ENCODE data around the gene PTGER3. TPM values are rescaled to one million over a fixed set of nuclear protein-coding genes. Genes with fewer than 3 reads are reported as not detected.

PTGER3 gene
- polyA plus RNA-seq, 10 donors = 0.69 to 4.4 (median 1.8) TPM

DNA sequence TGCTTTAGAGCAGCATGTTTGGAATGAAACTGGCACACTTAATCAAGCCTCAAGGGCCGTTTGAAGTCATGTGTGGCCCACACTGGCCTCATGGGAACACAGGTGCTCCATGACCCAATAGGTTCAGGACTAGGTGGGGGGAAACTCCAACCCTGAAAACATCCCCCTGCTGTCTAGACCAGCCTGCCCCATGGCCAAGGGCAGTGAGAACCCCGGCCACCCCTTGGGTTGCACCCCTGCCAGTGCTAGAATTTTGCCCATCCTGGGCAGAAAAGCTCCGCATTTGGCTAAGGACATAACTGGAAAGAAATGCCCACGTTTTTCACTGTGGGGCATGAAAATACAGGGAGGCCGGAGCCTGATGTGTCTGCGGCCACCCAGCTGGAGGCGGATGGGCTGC, 6.1 kb upstream of the PTGER3 start:
- no peak for DNase-seq

DNA sequence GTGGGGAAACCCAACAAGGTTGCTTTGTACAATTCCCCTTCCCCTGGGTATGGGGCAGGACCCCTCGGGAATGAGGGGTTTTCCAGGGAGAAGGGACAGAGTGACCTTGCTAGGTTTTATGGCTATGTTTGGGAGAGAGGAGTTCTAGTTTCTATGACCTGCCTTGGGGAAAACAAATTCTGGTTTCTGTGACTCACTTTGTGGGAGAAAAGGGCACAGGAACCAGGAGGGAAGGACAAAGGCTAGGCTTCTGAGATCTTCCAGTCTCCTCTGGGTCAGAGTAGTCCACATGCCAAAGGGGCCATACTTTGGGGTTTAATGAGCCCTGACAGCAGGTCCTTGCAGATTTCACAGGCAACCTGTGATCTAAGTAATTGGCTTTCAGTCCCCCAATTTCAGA, 5.5 kb upstream of the PTGER3 start:
- DNase-seq = no peak

DNA sequence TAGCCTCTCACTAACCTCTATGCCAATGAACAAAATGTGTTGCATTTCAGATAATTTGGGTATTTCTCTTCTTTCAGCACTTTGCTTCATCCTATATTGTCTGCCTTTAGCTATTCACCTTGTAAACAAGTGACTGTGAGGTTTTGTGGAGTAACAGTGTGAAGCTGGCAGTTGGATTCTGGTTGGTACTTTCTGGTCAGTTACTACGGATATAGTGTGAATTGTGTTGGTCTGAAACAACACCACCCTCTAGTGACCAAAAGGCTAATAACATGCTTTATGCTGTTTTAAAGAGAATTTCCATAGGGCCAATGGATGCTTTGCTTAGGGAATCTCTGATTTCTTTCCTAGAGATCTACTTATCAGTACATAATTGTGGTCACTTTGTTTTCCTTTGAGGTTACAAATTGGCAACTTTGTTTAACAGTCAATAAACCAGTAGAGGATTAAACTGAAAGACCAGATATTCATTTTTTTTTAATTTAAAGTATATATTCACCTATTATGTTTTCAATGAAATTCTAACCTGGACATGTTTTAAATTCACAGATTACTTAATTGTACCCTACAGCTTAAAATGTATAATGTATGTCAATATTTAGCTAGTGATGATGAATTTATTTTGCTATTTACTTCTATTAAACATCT, 2.5 kb upstream of the PTGER3 start:
- peak; percentile 59 to 87 (median 81) for DNase-seq

DNA sequence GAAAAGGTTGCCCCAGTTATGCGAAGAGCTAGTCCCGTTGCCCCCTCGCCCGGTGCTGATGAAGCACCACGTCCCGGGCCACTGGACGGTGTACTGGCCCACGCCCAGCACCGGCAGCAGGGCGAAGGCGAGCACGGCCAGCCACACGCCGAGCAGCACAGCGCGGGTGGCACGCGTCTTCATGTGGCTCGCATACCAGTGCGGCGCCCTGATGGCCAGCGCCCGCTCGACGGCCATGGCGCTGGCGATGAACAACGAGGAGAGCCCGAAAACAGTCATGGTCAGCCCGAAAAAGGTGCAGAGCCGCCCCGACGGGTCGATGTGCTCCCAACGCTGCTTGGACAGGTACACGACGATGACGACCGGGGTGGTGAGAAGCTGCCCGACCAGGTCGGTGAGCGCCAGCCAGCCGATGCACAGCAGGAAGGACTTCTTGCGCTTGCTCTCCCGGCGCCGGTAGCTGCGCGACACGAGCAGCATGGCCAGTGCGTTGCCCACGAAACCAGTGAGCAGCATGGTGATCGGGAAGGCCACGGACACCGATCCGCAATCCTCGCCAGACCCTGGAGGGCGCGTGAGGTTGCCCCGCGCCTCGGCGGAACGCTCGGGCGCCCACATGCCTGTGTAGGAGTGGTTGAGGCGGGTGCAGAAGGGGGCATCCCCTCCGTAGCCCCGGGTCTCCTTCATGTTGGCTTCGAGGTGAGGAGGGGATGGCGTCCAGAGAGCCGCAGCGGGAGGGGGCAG, 553 bp downstream of the PTGER3 start:
- peak in 1 of 3 donors; percentile 67 for DNase-seq

DNA sequence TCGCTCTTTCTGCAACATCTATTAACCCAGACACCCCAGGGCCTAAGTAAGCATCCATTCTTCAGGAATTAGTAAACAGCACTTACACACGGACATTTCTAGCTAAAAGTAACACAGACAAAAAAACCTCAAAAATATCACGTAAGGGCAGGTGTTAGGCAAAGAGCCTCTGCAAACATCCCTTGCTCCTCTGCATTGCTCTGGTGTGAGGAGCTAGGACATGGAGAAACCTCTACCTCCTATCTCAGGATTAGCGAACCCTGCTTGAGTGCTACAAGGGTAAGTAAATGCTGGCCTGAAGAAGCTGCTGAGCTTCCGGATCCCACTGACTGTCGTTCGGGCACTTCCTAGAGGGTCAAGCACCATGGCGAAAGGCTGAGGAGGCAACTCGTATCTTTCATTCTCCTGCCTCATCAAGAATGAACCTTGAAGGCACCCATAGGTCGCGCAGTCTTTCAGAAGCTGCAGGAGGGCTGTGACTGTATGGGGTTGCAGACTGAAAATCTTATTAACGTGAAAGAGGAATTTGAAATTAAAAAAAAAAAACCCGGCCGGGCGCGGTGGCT, 2.1 kb downstream of the PTGER3 start:
- DNase-seq = no peak

DNA sequence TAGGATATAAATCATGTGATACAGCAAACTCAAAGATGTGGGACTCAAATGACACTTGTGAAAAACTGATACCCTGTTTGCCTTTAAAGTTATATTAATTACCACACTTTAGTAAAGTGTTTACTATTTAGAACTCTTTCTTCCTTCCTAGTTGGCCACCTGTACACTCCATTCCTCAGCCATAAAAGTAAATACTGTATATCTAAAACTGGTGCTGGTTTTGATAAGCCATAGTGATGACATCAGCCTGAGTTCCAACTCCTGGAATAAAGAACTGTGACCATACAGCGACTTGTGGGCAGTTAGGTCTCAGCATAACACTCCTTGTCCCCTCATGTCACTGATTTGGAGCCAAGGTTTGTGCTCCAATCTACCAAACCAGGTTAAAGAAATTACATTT, 2.8 kb downstream of the PTGER3 start:
- DNase-seq = no peak

DNA sequence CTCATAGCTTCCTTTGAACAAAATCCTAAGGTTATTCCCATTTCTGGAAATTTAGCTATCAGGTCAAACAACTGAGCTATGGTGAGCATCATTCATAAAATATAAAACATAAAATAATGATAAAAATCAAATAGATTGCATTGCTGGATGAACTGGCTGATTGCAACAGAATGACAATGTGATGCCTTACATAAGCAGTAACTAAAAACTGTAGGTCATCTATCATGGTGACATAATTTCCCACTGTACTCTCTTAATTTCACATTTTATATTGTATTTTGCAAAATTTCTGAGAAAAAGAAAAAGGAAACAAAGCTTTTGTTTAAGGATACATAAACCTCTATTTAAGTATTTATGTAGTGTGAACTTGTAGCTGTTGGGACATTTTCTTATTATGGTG, 4.6 kb downstream of the PTGER3 start:
- DNase-seq = no peak

DNA sequence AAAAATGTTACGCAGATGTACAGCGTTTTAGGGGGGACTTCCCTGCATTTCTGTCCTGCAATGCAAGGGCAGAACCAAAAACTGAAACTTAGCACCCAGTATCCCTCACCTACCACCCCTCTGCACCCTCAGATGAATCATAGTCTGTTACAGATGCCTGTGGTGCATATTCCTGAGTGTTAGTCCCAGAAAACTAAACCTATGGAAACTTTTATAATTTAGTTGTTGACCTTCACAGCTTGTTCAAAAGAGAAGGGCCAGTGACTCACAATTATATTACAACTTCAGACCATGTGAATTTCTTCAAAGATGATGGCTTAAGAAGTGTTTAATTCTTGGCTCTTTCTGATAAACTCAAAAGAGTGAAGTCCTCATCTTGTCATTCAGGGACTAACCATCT, 5.8 kb downstream of the PTGER3 start:
- no peak for DNase-seq

DNA sequence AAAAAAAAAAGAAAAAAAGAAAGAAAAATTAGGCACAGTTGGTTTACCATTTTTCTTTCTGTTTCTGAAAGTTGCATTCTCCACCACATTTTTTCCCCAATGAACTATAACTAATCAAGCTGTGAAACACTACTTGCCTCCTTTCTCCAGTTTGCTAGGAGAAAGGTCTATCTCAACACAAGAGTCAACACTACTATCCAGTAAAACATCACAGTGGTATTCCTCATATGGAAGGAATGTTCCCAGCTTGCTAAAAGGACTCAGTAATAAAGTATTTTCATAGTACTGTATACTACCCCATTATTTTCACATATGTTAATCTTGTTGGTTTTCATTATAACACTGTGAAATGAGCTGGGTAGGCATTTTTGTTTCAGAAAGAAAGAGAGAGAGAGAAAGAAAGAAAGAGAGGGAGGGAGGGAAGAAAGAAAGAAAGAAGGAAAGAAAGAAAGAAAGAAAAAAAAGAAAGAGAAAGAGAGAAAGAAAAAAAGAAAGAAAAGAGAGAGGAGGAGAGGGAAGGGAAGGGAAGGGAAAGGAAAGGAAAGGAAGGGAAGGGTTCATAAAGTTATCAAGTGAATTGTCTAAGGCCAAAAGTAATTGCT, 7.9 kb downstream of the PTGER3 start:
- DNase-seq = no peak

DNA sequence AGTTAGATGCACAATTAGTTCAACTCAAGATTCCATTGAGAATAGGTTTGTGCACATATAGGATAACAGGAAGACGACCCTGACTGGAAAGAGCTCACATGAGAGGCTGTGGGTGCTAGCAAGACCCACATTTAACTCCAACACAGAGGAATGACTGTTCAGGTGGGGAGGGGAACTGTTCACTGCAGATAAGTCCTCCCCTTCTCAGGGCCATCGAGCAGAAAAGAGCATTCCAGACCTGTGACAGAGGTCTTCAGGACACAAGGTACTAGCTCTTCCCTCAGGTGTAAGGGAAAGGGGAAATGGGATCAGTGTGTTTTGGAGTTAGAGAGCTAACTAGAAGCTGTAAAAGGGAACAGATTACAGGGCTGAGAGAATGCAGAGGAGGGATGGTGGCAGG, 8.7 kb downstream of the PTGER3 start:
- DNase-seq = no peak

DNA sequence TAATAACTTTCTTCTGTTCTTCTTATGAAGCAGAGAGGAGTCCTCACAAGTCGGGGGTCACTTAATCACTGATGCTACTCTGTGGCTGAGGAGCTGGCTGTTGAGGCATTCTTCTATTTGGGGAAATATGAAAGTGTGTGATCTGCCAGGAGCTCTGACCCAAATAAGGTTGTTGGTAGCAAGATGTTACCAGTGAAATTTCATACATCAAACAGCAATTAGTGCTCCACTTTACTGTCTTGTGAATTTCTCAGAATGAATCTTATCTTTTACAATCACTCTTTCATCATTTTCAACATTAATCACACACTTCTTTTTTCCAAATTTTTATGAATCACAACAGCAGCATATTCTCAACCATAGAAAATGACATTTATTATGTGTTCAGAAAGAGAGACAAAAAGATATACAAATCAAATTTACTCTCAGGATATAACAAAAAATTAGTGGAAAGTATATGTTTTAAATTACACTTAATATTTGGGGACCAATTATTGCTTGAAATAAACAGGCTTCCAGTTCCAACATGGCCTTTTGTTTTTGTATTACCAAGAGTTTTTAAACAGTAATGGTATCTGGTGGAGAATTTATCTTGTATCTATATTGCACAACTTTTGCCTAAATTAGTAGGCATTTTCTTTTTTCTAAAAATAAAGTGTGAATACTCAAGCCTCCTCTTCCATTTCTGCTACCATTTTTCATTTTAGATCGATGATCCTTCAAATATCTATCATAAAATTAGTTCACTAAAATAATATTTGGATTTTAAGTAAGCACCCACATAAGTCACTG, 9.6 kb downstream of the PTGER3 start:
- no peak for DNase-seq

DNA sequence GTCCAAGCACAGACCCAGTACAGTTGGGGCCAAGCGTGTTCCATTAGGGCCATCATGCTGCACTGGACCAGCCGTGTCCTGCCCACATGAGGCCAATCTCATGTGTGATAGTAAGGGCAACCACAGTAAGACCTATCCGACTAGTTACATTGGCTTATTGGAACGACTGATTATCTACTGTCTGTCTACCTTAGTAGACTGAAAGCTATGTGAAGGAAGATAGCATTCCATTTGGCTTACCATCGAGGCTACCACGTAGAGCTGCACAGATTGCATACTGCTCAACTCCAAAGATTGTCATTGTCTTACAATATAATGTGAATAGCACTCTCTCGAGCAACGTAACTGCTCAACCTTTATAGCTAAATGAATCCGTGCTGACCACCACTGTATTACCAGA, 10.6 kb downstream of the PTGER3 start:
- no peak for DNase-seq

DNA sequence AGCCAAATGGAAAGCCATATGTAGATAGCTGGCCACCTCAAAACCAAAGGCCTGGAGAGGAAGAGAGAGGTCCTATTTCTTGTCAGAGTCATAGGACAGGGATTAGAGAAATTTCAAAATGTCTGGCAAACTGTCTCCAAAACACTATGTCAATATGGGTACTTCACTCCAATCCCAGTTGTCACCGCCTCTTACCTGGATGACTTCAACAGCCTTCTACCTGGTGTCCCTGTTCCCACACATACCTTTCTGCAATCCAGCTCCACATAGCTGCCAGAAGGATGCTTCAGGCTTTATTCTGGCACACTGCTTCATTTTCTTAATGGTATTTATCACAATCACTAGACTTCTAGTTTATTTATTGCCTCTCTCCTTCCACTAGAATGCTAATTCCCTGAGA, 14.5 kb downstream of the PTGER3 start:
- DNase-seq = no peak

DNA sequence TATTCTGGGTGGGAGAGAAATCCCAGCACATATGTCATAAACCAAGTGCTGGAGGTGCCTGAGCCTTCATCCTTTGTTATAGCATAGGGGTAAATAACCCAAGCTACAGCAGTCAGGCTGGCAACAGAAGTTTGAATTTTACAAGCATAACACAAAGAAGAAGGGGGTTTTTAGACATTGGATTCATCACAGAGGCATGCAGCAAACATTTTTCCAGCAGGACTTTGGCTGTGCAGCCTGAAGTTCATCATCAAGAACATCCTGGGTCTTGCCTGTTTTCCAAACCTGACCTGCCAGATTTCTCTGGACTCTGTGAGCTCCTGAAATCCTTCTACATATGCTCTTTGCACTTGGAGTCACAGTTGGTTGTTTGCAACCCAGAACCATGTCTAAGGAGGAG, 16.2 kb downstream of the PTGER3 start:
- DNase-seq = no peak

DNA sequence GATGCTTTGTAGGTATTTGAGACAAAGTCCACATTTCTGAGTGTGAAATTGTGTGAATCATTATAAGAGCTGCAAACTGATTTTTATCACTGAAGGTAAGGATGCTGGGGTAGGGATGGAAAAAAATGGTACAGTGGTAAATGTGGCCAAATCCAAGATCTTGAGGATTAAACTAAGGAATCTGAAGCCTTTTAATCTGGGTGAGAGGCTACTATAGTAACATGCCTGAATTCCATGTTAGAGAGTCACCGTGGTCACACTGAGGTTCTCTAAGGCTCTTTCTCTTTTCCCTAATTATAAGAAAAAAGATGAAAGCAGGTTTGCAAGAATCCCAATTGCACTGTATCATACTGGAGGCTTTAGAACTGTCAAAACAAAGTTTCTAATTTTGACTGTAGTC, 17.6 kb downstream of the PTGER3 start:
- no peak for DNase-seq

DNA sequence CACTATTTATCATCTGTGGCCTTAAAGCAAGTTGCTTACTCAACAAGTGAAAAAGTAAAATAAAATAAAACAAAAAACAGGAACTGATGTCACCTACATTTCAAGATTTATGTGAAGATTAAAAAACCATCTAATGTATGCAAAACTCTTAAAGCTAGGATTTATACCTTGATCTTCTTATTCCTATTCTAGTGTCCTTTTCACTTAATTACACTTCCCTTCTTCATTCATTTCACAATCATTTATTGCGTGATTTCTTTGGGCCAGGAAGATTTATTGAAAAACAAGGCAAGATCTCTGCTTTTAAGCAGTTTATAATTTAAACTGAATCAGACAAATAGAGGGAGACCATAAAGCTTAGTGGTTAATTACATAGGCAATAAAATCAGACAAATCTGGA, 18.6 kb downstream of the PTGER3 start:
- DNase-seq = no peak

DNA sequence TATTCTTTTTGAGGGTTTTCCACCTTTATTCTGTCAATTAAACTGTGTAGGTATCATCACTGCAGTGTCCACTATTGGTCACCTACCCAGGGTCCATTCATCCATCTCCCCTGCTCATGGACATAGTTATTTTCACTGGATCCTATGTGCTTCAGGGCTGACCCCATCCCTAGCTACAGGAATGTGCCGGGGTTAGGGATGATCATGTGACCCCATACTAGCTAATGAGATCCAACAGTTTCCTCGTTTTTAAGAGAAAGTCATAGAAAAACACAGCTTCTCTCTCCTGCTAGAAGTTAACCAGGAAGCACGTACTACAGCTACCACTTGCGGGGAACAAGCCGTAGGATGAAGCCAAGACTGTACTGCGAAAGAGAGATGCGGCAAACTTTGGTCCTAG, 19.6 kb downstream of the PTGER3 start:
- no peak for DNase-seq

DNA sequence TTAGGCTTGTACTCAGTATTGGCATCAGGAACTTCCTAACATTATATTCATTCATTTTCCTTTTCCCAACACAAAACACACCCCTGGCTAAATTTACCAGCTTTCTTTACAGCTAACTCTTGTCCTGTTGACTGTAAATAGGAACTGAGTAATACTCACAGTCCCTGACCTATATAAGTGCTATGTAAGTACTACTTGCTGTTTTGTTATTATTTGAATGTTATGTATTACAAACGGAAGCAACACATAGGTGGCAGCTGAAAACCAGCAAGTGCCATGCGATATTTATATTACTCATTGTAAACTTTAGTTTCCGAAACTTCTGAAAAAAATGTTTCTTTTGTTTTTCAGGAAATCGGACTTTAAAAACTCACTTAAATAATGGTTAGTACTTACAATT, 21.5 kb downstream of the PTGER3 start:
- no peak for DNase-seq

DNA sequence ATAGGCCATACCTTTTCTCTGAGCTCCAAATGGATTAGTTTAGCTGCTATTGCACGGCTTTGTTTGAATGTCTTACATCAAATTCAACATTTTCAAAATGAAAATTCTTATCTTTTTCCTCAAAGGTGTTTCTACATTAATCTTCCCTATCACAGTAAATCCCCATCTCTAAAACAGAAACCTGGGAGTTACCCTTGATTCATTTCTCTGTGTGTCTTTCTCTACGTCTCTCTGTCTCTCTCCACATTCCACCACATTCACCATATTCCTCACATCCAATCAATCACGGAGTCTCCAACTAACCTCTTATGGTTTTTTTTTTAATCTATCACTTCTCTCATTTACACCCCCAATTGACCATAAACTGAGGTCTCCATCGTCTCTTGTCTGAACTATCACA, 24.1 kb downstream of the PTGER3 start:
- no peak for DNase-seq

DNA sequence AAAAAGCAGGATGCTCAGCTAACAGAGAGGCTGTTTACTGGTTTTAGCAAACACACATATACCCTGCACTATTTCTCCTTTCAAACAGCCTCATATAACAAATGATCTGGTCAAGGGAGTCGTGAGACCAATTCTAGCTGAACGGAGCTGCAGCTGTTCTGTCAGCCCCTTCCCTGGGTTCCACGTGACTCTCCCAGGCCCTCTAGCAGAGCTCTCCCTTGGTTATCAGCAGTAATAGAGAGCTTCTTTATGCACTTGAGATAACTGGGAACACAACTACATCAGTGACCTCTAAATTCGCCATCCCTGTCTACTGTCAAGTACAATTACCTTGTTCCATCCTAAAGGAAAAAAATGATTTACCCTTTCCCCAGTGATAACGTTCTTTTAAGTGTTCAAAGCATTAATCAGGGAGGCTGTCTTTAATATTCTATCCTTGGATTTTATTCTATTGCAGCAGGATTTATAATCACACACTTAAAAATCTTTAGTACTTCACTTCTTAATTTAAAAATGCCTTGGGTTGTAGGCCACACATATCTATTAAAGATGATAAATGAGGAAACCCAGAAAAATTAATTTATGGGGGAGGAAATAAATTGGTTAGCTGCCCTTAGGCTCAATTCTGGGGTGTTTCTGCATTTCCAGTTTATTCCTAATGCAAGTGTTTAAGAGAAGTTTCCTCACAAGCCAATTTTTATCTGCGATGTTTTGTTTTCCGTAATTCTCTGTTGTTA, 28.2 kb downstream of the PTGER3 start:
- DNase-seq = peak in 1 of 3 donors; percentile 12

DNA sequence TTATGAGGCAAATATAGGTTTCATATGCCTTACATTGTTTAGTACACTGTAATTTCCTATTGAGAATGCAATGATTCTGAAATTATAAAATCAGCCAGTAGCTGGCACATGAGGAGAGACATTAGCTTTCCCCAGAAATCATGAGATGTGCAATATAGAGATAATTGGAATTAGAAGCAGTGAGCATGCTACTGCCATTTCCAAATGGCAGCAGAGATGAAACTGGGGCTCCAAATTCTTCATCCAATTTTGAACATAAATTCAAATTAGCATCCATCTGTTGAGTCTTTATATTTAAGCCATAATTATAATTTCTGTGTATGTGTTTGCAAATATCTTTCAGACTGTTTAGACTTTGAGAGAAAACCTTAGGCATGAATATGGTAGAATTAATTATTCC, 28.8 kb downstream of the PTGER3 start:
- DNase-seq = no peak

DNA sequence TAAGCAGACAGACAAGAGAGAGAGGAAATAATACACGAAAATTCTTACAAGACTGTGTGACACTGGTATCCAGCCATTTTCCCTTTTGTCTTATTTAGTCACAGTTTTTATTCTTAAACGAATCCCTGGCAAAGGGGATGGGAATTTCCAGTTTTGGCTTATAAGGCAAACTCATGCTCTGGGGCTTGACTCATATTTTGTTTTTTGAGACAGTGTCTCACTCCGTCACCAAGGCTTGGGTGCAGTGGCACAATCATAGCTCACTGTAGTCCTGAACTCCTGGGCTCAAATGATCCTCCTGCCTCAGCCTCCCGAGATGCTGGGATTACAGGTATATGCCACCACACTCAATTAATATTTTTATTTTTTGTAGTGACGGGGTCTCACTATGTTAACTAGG, 31.9 kb downstream of the PTGER3 start:
- no peak for DNase-seq

All from muscle of back (tissue), 11 donors.